ENCODE data around the gene PRELID3B.

DNA sequence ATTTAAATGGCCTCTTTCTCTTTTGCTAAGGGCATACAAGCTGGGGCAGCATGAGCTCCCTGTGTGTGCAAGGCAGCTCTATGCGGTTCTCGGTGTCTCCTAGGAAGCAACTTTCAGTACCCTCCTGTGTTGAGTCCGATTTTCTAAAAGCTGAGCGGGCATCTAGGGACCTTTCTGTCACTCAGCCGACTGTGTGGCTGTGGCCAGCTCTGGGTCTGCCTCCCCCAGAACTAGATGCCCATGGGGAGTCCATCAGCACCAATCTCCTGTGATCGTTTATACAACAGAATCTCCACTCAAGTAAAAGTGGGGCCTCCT lies 54.1 kb downstream of the PRELID3B start:
- TF ChIP-seq, protein P1, sequence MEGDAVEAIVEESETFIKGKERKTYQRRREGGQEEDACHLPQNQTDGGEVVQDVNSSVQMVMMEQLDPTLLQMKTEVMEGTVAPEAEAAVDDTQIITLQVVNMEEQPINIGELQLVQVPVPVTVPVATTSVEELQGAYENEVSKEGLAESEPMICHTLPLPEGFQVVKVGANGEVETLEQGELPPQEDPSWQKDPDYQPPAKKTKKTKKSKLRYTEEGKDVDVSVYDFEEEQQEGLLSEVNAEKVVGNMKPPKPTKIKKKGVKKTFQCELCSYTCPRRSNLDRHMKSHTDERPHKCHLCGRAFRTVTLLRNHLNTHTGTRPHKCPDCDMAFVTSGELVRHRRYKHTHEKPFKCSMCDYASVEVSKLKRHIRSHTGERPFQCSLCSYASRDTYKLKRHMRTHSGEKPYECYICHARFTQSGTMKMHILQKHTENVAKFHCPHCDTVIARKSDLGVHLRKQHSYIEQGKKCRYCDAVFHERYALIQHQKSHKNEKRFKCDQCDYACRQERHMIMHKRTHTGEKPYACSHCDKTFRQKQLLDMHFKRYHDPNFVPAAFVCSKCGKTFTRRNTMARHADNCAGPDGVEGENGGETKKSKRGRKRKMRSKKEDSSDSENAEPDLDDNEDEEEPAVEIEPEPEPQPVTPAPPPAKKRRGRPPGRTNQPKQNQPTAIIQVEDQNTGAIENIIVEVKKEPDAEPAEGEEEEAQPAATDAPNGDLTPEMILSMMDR (IDR thresholded peaks at IDR 0.05), result no peak
- TF ChIP-seq POLR2A (IDR thresholded peaks at IDR 0.05), result no peak
- no peak for TF ChIP-seq POLR2AphosphoS5 (IDR thresholded peaks at IDR 0.05)
- TF ChIP-seq EP300 (IDR thresholded peaks at IDR 0.05), result no peak

All from gastroesophageal sphincter (tissue), 3 donors.